Ascending aorta (tissue), 2 donors: ENCODE results near the gene TECPR1. TPM values are rescaled to one million over a fixed set of nuclear protein-coding genes. Genes with fewer than 3 reads are reported as not detected.
"Not testable (repeated sequence)": the region's sequence is repeated elsewhere in the genome, so short reads cannot be mapped to it uniquely, and the experiment has no call there.

Experiments
- DNase-seq, 2 donors: peaks; one replicate each; pipeline ENCODE4 v3.0.0-alpha.2; 2019; ENCODE audit warnings: low spot score in 2 of 2
- H3K27ac ChIP-seq, 2 donors: fragments of 200-600 bp; sonication (generic); one replicate each; pipeline ENCODE4 v1.5.1; 2016 to 2017; ENCODE audit warnings: mild to moderate bottlenecking in 1 of 2
- H3K27me3 ChIP-seq: fragments of 200-600 bp; sonication (generic); one replicate; pipeline ENCODE4 v1.5.1; 2017
- H3K36me3 ChIP-seq, 2 donors: fragments of 200-600 bp; sonication (generic); one replicate each; pipeline ENCODE4 v1.5.1; 2016
- H3K4me1 ChIP-seq, 2 donors: fragments of 200-600 bp; sonication (generic); one replicate each; pipeline ENCODE4 v1.5.1; 2016 to 2017; ENCODE audit warnings: mild to moderate bottlenecking in 1 of 2
- H3K4me3 ChIP-seq, 2 donors: fragments of 200-600 bp; sonication (generic); one replicate each; pipeline ENCODE4 v1.5.1; 2016 to 2017; ENCODE audit warnings: mild to moderate bottlenecking in 1 of 2
- H3K9me3 ChIP-seq, 2 donors: fragments of 200-600 bp; sonication (generic); one replicate each; pipeline ENCODE4 v1.5.1; 2016
- intact Hi-C: fragments of 100-400 bp; cut with DNase I; formaldehyde crosslinking; loops from one replicate; pipeline ENCODE4 v1.15.1; 2023
- total RNA-seq: library from RNA; depleted of rRNA; stranded (reverse); fragments of >200 nt; gene quantifications from one replicate; pipeline ENCODE4 v1.1.0, GENCODE V29; 2016
- TF ChIP-seq, protein P1 (sequence below), 3 experiments: fragments of 200-600 bp in 2 of 3; fragments of 450-650 bp in 1 of 3; sonication (generic) in 2 of 3; IDR thresholded peaks; one replicate each; pipeline ENCODE4 v1.5.1; 2016 to 2019; ENCODE audit warnings: antibody characterized with exemption in 3 of 3, mild to moderate bottlenecking in 1 of 3, moderate library complexity in 1 of 3

TECPR1 gene
- total RNA-seq, 1 donor from 2014 or later = 28.1 TPM

DNA sequence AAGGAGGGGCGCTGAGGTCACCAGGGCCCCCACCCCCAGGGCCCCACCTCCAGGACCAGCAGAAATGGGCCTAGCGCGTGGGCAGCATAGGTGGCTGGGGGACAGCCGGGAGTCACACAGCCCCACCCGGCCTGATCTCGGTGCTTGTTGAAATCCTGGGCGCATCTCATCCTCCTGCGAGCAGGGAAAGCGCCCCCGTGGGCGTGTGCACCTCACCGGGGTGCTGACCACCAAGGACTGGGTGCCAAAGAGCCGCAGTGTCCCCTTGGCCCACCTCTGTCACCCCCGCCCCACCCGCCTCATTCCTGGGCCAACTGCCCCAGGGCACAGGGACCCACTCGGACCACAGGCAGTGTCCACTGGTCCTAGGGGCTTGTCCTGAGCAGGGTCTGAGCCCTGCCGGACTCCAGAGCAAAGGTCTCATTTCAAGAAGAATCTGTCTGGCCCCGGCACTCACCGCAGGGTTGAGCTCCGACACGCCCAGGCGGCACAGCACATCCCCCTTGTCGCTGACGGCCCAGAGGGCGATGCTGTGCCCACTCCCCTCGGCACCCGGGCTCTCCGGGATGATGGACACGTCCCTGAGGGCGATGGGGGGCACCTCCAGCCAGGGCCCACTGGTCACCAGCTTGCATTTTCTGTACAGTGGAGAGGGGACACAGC, 29.4 kb downstream of the TECPR1 start:
- Histone ChIP-seq H3K27ac (no peak overlapping the region), H3K4me1 (no peaks in the 10 kb centered on the region), H3K36me3 (peaks cover 38 to 52% of the 10 kb centered on the region in 2 donors), H3K27me3 (no peaks in the 10 kb centered on the region), H3K9me3 (no peaks in the 10 kb centered on the region), H3K4me3 (no peak overlapping the region)
- TF ChIP-seq, protein P1, sequence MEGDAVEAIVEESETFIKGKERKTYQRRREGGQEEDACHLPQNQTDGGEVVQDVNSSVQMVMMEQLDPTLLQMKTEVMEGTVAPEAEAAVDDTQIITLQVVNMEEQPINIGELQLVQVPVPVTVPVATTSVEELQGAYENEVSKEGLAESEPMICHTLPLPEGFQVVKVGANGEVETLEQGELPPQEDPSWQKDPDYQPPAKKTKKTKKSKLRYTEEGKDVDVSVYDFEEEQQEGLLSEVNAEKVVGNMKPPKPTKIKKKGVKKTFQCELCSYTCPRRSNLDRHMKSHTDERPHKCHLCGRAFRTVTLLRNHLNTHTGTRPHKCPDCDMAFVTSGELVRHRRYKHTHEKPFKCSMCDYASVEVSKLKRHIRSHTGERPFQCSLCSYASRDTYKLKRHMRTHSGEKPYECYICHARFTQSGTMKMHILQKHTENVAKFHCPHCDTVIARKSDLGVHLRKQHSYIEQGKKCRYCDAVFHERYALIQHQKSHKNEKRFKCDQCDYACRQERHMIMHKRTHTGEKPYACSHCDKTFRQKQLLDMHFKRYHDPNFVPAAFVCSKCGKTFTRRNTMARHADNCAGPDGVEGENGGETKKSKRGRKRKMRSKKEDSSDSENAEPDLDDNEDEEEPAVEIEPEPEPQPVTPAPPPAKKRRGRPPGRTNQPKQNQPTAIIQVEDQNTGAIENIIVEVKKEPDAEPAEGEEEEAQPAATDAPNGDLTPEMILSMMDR (IDR thresholded peaks at IDR 0.05) = no peak
- no peak for DNase-seq
- intact Hi-C loops = no loop called here

DNA sequence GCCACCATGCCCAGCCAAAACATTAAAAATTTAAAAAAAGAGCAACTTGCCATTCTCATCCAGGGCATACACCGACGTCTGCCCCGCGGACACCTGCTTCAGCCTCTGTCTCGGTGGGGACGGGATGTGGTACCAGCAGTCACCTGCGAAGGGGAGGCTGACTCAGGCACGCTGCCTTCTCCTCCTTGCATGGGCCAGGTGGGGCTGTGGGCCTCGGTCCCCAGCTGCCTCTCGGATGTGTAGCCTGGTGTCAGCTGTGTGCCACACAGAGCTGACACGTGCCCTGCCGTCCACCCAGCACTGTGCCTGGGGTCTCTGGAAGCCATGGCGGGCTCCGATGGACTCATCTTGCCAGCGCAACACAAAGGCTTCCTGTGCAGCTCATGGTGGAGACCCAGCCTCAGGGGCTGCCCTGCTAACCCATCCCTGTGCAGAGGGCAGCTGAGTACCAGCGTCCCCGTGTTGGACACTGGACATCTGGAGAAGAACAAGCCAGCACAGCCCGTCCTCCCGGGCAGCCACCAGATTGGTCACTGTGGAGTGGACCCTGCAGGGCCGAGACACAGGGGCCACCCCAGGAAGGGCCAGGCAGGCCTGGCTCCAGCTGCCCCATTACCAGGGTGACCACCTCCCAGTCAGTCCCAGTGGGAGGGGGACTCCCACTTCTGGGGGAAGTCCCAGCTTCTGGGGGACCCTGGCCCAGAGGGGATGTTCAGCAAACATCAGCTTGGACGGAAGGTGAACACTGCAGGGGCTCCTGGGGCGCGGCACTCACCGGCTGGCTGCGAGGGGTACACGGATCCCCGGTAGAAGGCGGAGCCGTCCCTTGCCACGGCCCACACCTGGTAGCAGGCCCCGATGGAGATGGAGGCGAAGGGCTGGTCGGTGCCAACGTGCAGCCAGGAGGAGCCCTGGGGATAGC, 30.2 kb downstream of the TECPR1 start:
- Histone ChIP-seq H3K27me3 (no peaks in the 10 kb centered on the region), H3K4me1 (no peaks in the 10 kb centered on the region), H3K4me3 (no peak overlapping the region), H3K9me3 (no peaks in the 10 kb centered on the region), H3K36me3 (peaks cover 40 to 56% of the 10 kb centered on the region in 2 donors), H3K27ac (no peak overlapping the region)
- TF ChIP-seq, protein P1 (IDR thresholded peaks at IDR 0.05) = no peak
- intact Hi-C loops = no loop called here
- no peak for DNase-seq

DNA sequence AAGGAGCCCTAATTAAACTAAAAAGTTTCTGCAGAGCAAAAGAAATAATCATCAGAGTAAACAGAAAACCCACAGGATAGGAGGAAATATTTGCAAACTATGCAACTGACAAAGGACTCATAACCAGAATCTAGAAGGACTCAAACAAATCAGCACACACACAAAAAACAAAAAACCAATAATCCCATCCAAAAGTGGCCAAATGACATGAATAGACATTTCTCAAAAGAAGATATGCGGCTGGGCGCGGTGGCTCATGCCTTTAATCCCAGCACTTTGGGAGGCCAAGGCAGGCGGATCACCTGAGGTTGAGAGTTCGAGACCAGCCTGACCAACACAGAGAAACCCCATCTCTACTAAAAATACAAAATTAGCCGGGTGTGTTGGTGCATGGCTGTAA, 32.6 kb downstream of the TECPR1 start:
- DNase-seq, H3K4me1 ChIP-seq, H3K27me3 ChIP-seq, intact Hi-C loops, H3K9me3 ChIP-seq, H3K4me3 ChIP-seq, H3K27ac ChIP-seq: not testable (repeated sequence)
- peaks cover 38 to 48% of the 10 kb centered on the region in 2 donors for H3K36me3 ChIP-seq

DNA sequence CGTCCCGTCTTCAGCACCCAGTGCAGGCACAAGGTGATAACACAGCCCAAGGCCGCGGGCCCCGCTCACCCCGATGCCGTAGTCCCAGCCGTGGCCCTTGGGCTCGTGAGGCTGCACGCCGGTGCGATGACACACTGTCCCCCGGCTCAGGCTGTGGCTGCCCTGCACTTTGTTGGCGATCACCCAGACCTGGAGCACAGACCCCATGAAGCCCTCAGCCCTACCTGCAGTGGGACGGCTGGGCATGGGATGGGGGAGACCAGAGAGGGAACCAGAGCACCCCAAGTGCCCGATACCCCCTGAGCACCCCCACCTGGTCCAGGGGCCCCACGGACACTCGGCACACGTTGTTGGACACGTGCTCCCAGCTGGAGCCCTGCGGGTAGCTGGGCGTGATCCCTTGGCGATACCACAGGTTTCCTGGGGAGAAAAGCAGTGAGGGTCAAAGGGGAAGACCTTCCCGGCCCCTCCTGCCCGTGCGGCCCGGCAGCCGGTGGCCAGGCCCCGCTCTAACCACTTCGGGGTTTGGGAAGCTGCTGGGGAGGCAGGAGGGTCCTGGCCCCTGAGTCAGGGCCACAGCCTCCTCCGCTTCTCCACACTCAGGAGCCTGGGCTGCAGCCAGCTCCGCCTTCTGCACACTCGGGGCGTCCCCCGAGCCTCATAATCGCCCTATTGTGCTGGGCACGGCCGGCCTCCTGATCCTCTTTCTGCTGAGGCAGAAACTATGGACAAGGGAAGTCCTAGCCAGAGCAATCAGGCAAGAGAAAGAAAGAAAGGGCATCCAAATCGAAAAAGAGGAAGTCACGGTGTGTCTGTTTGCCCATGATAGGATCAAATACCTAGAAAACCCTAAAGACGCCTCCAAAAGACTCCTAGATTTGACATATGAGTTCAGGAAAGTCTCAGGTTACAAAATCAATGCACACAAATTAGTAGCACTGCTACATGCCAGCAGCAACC, 34.1 kb downstream of the TECPR1 start:
- no peak for DNase-seq
- intact Hi-C loops = no loop called here
- no peak overlapping the region for H3K27ac ChIP-seq
- no peak overlapping the region for H3K4me3 ChIP-seq
- no peaks in the 10 kb centered on the region for H3K4me1 ChIP-seq
- TF ChIP-seq, protein P1 (IDR thresholded peaks at IDR 0.05) = no peak
- peaks cover 34 to 39% of the 10 kb centered on the region in 2 donors for H3K36me3 ChIP-seq
- H3K27me3 ChIP-seq = no peaks in the 10 kb centered on the region
- no peaks in the 10 kb centered on the region for H3K9me3 ChIP-seq

DNA sequence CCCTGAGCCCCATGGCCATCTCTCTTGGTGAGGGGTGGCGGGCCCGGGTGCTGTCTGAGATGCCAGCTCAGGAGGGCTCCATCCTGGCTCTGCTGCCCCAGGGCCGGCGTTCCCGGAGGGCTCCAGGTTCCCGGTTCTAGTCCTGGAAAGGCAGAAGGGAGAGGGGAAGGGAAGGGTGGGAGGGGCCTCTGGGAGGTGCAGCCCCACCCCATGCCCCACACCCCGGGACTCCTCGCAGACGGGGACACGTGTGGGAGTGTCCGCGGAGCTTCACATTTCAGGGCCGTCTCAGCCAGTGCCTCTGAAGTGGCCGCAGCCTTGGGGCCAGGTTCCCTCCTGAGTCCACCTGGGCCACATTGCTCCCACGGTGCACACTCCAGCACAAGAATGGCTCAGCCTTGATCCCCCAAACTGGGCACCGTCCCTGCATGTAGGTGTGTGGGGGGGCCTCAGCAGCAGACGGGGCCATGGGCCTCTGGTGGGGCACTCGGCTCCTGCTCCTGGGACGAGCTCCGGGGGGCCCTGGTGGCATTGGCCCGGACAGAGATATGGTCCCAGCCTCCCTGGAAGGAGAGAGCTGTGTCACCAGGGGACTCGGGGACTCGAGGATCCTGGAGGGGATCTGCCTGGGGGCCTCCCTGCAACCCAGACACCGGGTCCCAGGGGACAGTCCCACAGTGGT, 35.0 kb downstream of the TECPR1 start:
- Histone ChIP-seq H3K4me1 (no peaks in the 10 kb centered on the region), H3K27ac (no peak overlapping the region), H3K4me3 (no peak overlapping the region), H3K27me3 (no peaks in the 10 kb centered on the region), H3K9me3 (no peaks in the 10 kb centered on the region), H3K36me3 (peaks cover 30 to 31% of the 10 kb centered on the region in 2 donors)
- DNase-seq = no peak
- intact Hi-C loops = no loop called here
- TF ChIP-seq, protein P1 (IDR thresholded peaks at IDR 0.05) = no peak
